Cardiac septum (tissue), 1 donor: ENCODE results near the gene MVD. TPM values are rescaled to one million over a fixed set of nuclear protein-coding genes. Genes with fewer than 3 reads are reported as not detected.
"Not testable (repeated sequence)": the region's sequence is repeated elsewhere in the genome, so short reads cannot be mapped to it uniquely, and the experiment has no call there.

ENCODE experiments used
- DNase-seq: peaks from one replicate; pipeline ENCODE4 v3.0.0-alpha.2; 2020; ENCODE audit warnings: low spot score
- intact Hi-C: fragments of 100-400 bp; cut with DNase I; formaldehyde crosslinking; loops from one replicate; pipeline ENCODE4 v1.14.0; 2022
- total RNA-seq: library from RNA; stranded (reverse); fragmentation: NEBNext Ultra II Directional; extraction: Animal tissue kit (Norgen Biotek cat#: 25700); gene quantifications from one replicate; pipeline ENCODE4 v1.2.1, GENCODE V29; 2021
- donor health status: DM: no; HTN: no; CAD: no.

The MVD gene
- total RNA-seq, 1 donor from 2014 or later: 27.1 TPM

DNA sequence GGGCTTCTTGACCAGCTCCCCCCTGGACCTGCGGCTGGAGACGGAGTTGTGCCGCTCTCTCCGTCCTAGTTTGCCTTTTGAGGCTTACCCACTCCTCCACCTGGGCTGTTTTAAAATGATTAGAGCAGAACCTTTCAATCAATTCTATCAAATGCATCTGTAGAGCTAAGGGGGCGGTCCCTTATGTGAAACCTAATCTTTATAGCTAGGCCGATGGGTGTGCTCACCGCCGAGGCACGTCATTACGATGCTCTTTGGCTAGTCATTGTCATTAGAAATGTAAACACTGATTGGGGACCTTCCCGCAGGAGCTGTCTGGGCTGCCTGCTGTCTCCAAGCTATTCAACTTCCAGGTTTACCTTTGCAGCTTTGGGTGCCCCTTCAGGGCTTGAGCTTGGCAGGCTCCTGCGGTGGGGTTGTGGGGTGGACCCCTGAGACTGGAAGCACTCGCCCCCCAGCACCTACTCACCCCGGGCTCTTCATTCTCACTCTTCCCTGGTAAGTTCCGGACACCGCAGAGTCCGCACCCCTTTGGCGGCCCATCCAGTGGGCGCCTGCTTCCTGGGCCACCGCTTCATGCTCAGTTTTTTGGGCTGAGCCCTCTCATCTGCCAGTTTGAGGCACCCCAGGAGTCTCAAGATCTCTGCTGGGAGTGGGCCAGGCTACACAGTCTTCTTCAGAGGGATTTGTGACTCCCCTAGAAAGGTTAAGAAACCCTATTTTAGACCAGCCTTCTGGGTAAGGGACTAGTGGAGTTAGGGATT, 45.4 kb downstream of the MVD start:
- DNase-seq: no peak
- intact Hi-C loops: no loop called here

DNA sequence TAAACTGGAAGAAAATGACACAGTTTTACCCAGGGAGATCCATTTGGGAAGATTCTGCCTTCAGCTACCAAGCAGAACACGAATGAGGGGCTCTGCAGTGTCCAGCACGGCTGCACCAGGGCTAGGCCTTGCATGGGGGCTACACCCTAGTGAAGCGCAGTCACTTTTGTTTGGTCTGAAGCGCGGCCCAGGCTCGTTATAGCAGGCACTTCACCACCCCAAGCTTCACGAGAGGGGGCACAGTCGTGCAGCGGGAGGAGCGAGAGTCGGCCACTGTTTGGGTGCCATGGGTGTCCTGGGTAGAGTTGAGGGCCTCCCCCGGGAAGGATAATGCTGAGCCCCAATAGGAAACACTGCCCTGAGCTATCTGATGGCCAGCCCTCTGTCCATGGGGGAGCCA, 46.2 kb downstream of the MVD start:
- intact Hi-C loops: no loop called here
- DNase-seq: no peak

DNA sequence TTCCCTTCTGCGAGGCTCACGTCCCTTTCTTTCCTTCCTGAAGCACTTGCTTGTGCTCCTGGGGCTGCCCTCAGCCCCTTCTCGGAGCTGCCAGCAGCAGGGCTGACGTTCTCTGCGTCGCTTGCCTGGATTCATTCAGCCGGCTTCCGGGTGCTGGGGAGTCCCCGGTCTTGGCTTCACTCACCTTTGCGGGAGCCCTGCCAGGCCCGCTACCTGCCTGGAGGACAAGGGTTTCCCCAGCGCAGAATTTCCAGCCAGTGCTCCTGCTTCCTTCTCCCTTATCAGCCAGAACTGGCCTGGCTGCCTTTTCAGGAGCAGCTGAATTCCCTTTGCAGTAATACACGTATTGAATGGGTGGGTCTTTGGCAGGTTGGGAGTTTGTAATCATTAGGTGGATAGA, 46.6 kb downstream of the MVD start:
- DNase-seq: no peak
- intact Hi-C loops: no loop called here

DNA sequence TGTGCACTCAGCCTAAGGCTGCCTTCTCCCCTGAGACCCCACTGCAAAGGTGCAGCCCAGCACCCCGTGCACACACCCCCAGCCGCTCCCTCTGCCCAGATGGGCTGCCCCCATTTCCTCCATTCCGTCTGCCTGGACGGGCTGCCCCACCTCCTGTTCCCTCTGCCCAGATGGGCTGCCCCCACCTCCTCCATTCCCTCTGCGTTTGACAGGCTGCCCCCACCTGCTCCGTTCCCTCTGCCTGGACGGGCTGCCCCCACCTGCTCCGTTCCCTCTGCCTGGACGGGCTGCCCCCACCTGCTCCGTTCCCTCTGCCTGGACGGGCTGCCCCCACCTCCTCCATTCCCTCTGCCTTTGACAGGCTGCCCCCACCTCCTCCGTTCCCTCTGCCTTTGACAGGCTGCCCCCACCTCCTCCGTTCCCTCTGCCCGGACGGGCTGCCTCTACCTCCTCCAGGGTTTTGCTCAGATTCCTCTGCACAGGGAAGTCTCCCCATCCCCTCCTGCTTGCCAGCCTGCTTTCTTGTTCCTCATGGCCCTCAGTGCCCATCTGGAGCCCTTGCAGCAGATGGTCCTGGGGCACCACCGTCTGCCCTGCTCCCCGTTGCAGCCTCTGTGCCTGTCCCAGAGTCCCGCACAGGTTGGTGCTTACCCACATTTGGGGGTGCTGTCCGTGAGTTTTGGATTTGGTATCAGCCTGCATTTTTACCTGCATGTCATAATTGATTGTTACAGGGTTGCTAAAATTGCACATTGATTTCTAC, 47.9 kb downstream of the MVD start:
- no peak for DNase-seq
- intact Hi-C loops: no loop called here

- DNase-seq: no peak
- intact Hi-C loops: no loop called here
Observed at GRCh38 chr16:88613911-88614817, 48.7 kb downstream of the MVD start.

DNA sequence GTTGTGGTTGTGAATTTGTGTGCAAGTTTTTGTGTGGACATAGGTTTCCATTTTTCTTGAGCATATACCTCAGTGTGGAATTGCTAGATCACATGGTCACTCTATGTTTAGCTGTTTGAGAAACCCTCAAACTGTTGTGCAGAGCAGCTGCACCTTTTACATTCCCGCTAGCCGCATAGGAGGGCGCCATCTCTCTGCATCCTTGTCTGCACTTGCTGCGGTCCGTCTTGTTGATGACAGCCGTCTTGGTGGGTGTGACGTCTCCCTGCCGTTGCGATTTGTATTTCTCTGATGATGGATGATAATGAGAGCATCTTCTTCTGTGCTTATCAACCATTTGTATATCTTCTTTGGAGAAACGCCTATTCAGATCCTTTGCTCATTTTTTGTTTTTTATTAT, 49.6 kb downstream of the MVD start:
- intact Hi-C loops: no loop called here
- no peak for DNase-seq

DNA sequence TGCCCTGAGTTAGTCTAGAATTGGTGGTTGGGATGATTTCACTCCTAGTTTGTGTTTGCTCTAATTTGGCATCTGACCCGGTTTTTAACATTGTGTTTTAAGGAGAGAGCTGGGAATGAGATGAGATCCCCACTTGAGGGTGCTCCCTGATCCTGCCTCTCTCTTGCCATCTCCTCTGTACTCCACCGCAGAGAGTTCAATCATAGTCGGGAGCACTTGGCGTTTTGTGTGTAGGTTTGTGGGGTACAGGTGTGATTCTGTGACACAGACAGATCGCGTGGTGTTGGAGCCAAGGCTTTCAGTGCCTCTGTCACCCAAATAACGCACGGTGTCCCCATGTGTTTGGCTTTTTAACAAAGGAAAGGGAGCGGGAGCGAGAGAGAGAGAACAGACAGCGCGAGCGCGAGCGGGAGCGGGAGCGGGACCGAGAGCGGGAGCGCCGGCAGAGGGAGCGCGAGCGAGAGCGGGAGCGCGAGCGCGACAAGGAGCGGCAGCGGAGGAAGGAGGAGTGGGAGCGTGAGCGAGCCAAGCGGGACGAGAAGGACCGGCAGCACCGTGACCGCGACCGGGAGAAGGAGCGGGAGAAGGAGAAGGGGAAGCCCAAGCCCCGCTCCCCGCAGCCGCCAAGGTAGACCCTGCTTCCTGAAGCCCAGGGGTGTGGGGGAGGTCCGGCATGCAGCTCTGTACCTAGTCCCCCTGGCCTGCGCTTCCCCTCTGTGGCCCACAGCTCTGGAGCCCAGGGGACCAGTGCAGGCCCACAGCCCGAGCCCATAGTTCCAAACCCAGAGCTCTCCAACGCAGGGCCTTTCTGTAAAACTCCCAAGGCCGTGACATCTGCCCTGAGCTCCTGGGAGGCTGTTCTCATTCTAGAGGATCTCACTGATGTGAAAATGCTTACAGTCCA, 51.7 kb downstream of the MVD start:
- intact Hi-C loops: no loop called here
- no peak for DNase-seq

GRCh38 chr16:88610080-88610479, 52.8 kb downstream of the MVD start:
- no peak for DNase-seq
- intact Hi-C loops: no loop called here

DNA sequence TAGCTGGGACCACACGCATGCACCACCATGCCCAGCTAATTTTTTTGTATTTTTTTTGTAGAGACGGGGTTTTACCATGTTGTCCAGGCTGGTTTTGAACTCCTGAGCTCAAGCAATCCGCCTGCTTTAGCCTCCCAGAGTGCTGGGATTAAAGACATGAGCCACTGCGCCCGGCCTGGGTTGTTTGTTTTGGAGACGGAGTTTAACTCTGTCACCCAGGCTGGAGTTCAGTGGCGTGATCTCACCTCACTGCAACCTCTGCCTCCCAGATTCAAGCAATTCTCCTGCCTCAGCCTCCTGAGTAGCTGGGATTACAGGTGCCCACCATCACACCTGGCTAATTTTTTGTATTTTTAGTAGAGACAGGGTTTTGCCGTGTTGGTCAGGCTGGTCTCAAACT, 53.5 kb downstream of the MVD start:
- not testable (repeated sequence) for DNase-seq

GRCh38 chr16:88608076-88608475, 54.8 kb downstream of the MVD start:
- no peak for DNase-seq
- intact Hi-C loops: no loop called here

More for the DNA sequence above, 53.5 kb downstream of the MVD start:
- intact Hi-C loops: not testable (repeated sequence)

- DNase-seq: no peak
- intact Hi-C loops: no loop called here
Observed at GRCh38 chr16:88606148-88606757, 56.6 kb downstream of the MVD start.

GRCh38 chr16:88605186-88606147, 57.4 kb downstream of the MVD start:
- DNase-seq: no peak
- intact Hi-C loops: no loop called here

DNA sequence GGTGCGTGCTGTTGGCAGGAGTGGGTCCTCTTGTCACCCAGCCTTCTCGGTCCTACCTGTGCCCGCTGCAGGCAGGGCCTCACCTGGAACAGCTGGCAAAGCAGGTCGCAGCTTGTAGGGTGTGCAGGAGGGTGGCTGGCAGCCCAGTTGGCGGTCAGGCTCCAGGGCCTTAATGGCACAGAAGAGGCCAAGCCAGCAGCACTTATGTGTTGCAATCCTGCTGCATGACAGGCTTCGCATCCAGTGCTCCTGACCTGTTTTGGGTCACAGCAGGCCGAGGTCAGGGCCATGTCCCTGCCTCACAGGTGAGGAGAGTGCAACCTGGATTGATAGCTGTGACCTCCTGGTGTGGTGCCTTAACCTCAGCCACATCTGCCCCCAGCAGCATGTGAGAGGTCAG, 60.8 kb downstream of the MVD start:
- intact Hi-C loops: no loop called here
- DNase-seq: no peak

Other genes starting within 250 kb of the MVD start
- gene ZFPM1, start 209.8 kb downstream of the MVD start, total RNA-seq: 9.6 TPM
- 20.6 TPM for gene ZC3H18, start 92.7 kb downstream of the MVD start, total RNA-seq
- not detected for gene IL17C, start 24.5 kb downstream of the MVD start, total RNA-seq
- 26.8 TPM for gene CYBA, start 12.0 kb downstream of the MVD start, total RNA-seq
- gene SNAI3, start 23.4 kb upstream of the MVD start, total RNA-seq: 0.97 TPM
- 17.1 TPM for gene RNF166, start 43.3 kb upstream of the MVD start, total RNA-seq
- gene CTU2, start 43.4 kb upstream of the MVD start, total RNA-seq: 14.9 TPM
- gene PIEZO1, start 122.1 kb upstream of the MVD start, total RNA-seq: 20.4 TPM
- 0.46 TPM for gene CDT1, start 140.7 kb upstream of the MVD start, total RNA-seq
- 46.6 TPM for gene APRT, start 148.8 kb upstream of the MVD start, total RNA-seq
- gene GALNS, start 193.9 kb upstream of the MVD start, total RNA-seq: 18.0 TPM
- 42.3 TPM for gene TRAPPC2L, start 194.0 kb upstream of the MVD start, total RNA-seq
- gene PABPN1L, start 203.6 kb upstream of the MVD start, total RNA-seq: not detected